HCT116 (cell line): ENCODE results near the gene CLDN1. TPM values are rescaled to one million over a fixed set of nuclear protein-coding genes. Genes with fewer than 3 reads are reported as not detected.

Experiments
- ATAC-seq: fragments of 200-7000 bp; cut with Tn5 transposase; 2 replicates; pipeline ENCODE4 v1.9.1; 2020; ENCODE audit warnings: mild to moderate bottlenecking, moderate library complexity
- BruUV-seq: library from RNA; stranded (reverse); fragments of 400-500 nt; replicated peaks from 2 replicates; lab custom pipeline; 2021; lab: Mats Ljungman, UMichigan
- CTCF ChIA-PET: fragments of 300-600 bp; sonication (Branson Sonifier 250); formaldehyde crosslinking; loops from one replicate; lab custom pipeline; 2021; ENCODE audit warnings: antibody characterized with exemption; lab: Charles Lee
- POLR2A ChIA-PET: fragments of 300-600, 350-600 bp; sonication (Branson Sonifier 250); formaldehyde crosslinking; loops from one replicate; lab custom pipeline; 2021; ENCODE audit warnings: antibody characterized with exemption; lab: Charles Lee
- RAD21 ChIA-PET, 2 experiments: fragments of 300-600 bp; sonication (Branson Sonifier 250); formaldehyde crosslinking; loops; one replicate each; lab custom pipeline; 2023; ENCODE audit warnings: low total read pairs in 2 of 2; ENCODE audit not compliant: uncharacterized antibody in 2 of 2, unreplicated experiment in 2 of 2, low non-redundant PET in 1 of 2; lab: Charles Lee
- DNase-seq: peaks from one replicate; pipeline ENCODE4 v3.0.0-alpha.2; 2010; ENCODE audit warnings: low read depth, low spot score
- H2AFZ ChIP-seq: fragments of 200-600 bp; shearing (Covaris generic), sonication (generic); 2 replicates; pipeline ENCODE4 v1.6.1; 2017; ENCODE audit warnings: low read depth, mixed run types, mixed read lengths, antibody characterized with exemption, low read length; ENCODE audit not compliant: poor library complexity, severe bottlenecking
- H3K27ac ChIP-seq: 2 replicates; pipeline ENCODE4 v1.5.1; 2012; ENCODE audit warnings: low read depth, low read length
- H3K27me3 ChIP-seq: fragments of 200-600 bp; sonication (generic); 2 replicates; pipeline ENCODE4 v1.6.1; 2016; ENCODE audit warnings: mixed run types, low read length, mixed read lengths; ENCODE audit not compliant: insufficient read depth
- H3K36me3 ChIP-seq, 2 experiments: fragments of 200-500 bp in 1 of 2; fragments of 200-600 bp in 1 of 2; sonication (Bioruptor generic) in 1 of 2; sonication (generic) in 1 of 2; 2 replicates each; pipeline versions ENCODE4 v1.5.1 to v1.6.1; 2014 to 2016; ENCODE audit warnings: low read length in 2 of 2, inconsistent platforms in 1 of 2, mixed read lengths in 1 of 2, mixed run types in 1 of 2; ENCODE audit not compliant: insufficient read depth in 2 of 2, control insufficient read depth in 1 of 2
- H3K4me1 ChIP-seq, 2 experiments: fragments of 200-600 bp in 1 of 2; sonication (generic) in 1 of 2; 2 replicates each; pipeline versions ENCODE4 v1.5.1 to v1.6.1; 2012 to 2017; ENCODE audit warnings: low read length in 2 of 2, inconsistent platforms in 1 of 2, mild to moderate bottlenecking in 1 of 2, mixed read lengths in 1 of 2, mixed run types in 1 of 2, moderate library complexity in 1 of 2; ENCODE audit not compliant: insufficient read depth in 2 of 2, control insufficient read depth in 1 of 2
- H3K4me2 ChIP-seq: fragments of 200-600 bp; sonication (generic); 2 replicates; pipeline ENCODE4 v1.6.1; 2017; ENCODE audit warnings: mixed run types, low read length, mixed read lengths
- H3K4me3 ChIP-seq, 2 experiments: fragments of 200-600 bp in 1 of 2; sonication (generic) in 1 of 2; replicated peaks in 1 of 2; 2 replicates each; pipeline ENCODE4 v1.5.1; 2011 to 2016; ENCODE audit warnings: low read length in 2 of 2, control low read depth in 1 of 2, low read depth in 1 of 2, mild to moderate bottlenecking in 1 of 2, mixed read lengths in 1 of 2, mixed run types in 1 of 2
- H3K79me2 ChIP-seq: fragments of 200-600 bp; sonication (generic); 2 replicates; pipeline ENCODE4 v1.6.1; 2017; ENCODE audit warnings: mild to moderate bottlenecking, mixed run types, low read length, moderate library complexity, mixed read lengths; ENCODE audit not compliant: insufficient read depth
- H3K9ac ChIP-seq: fragments of 200-600 bp; sonication (generic); 2 replicates; pipeline ENCODE4 v1.6.1; 2016; ENCODE audit warnings: low read length, mixed read lengths
- H3K9me2 ChIP-seq: fragments of 200-600 bp; sonication (generic), shearing (Covaris generic); 2 replicates; pipeline ENCODE4 v1.6.1; 2017; ENCODE audit warnings: mixed run types, mild to moderate bottlenecking, moderate library complexity; ENCODE audit not compliant: insufficient read depth
- H3K9me3 ChIP-seq, 2 experiments: fragments of 200-500 bp in 1 of 2; fragments of 200-600 bp in 1 of 2; sonication (Bioruptor generic) in 1 of 2; sonication (generic) in 1 of 2; 2 replicates each; pipeline ENCODE4 v1.6.1; 2014 to 2017; ENCODE audit warnings: low read length in 2 of 2, mixed read lengths in 2 of 2, inconsistent platforms in 1 of 2, low read depth in 1 of 2, mild to moderate bottlenecking in 1 of 2, mixed run types in 1 of 2, moderate library complexity in 1 of 2; ENCODE audit not compliant: control insufficient read depth in 1 of 2, insufficient read depth in 1 of 2
- H4K20me1 ChIP-seq: fragments of 200-600 bp; sonication (generic), shearing (Covaris generic); 2 replicates; pipeline ENCODE4 v1.6.1; 2017; ENCODE audit warnings: mixed run types, mild to moderate bottlenecking, moderate library complexity; ENCODE audit not compliant: insufficient read depth
- CEBPB ChIP-seq: IDR thresholded peaks from 2 replicates; pipeline ENCODE4 v1.6.1; 2012; ENCODE audit warnings: low read depth
- CTCF ChIP-seq, 3 experiments: fragments of 200-600 bp in 1 of 3; sonication (generic) in 1 of 3; IDR thresholded peaks in 2 of 3; conservative IDR thresholded peaks in 1 of 3; 2 replicates each; pipeline ENCODE4 v1.5.1; 2012 to 2017; ENCODE audit warnings: low read depth in 2 of 3, low read length in 2 of 3, antibody characterized with exemption in 1 of 3, borderline replicate concordance in 1 of 3, control low read depth in 1 of 3, mild to moderate bottlenecking in 1 of 3, mixed read lengths in 1 of 3, mixed run types in 1 of 3, moderate library complexity in 1 of 3; ENCODE audit not compliant: insufficient read depth in 1 of 3
- ELF1 ChIP-seq: IDR thresholded peaks from 2 replicates; pipeline ENCODE4 v1.6.1; 2012; ENCODE audit warnings: low read depth, borderline replicate concordance
- EZH2 ChIP-seq: fragments of 200-600 bp; sonication (generic); IDR thresholded peaks from 2 replicates; pipeline ENCODE4 v1.6.1; 2017; ENCODE audit warnings: antibody characterized with exemption, mixed run types
- MAX ChIP-seq: IDR thresholded peaks from 2 replicates; pipeline ENCODE4 v1.6.1; 2012
- POLR2AphosphoS5 ChIP-seq: IDR thresholded peaks from 2 replicates; pipeline ENCODE4 v1.6.1; 2011; ENCODE audit warnings: mild to moderate bottlenecking, low read depth, low read length, moderate library complexity
- RAD21 ChIP-seq: IDR thresholded peaks from 2 replicates; pipeline ENCODE4 v1.6.1; 2012; ENCODE audit warnings: low read depth, mild to moderate bottlenecking
- REST ChIP-seq: IDR thresholded peaks from 2 replicates; pipeline ENCODE4 v1.6.1; 2012; ENCODE audit warnings: low read depth
- SIN3A ChIP-seq: IDR thresholded peaks from 2 replicates; pipeline ENCODE4 v1.6.1; 2012; ENCODE audit warnings: low read depth
- TCF7L2 ChIP-seq: IDR thresholded peaks from 2 replicates; pipeline ENCODE4 v1.7.0; 2011; ENCODE audit warnings: borderline replicate concordance, inconsistent platforms; ENCODE audit not compliant: insufficient read depth, insufficient read length; ENCODE audit errors: extremely low read depth
- YY1 ChIP-seq: IDR thresholded peaks from 2 replicates; pipeline ENCODE4 v1.6.1; 2011; ENCODE audit warnings: low read length, low read depth, moderate library complexity, mild to moderate bottlenecking; ENCODE audit not compliant: insufficient replicate concordance; ENCODE audit errors: extremely low read depth
- ZBTB33 ChIP-seq: IDR thresholded peaks from 2 replicates; pipeline ENCODE4 v1.6.1; 2011; ENCODE audit warnings: mild to moderate bottlenecking, low read length, moderate library complexity; ENCODE audit not compliant: insufficient replicate concordance; ENCODE audit errors: extremely low read depth
- intact Hi-C: fragments of 100-400 bp; cut with micrococcal nuclease; formaldehyde crosslinking; loops from 2 replicates; pipeline ENCODE4 v1.10.0; 2022
- total RNA-seq: library from RNA; stranded (reverse); gene quantifications from one replicate; pipeline ENCODE4 v1.2.1, GENCODE V29; 2021; ENCODE audit not compliant: unreplicated experiment

CLDN1 gene
- total RNA-seq, 1 experiment from 2014 or later, result 0.20 TPM

GRCh38 chr3:190337301-190337700, 15.1 kb upstream of the CLDN1 start (continued):
- TF ChIP-seq ZBTB33 (no peak), EZH2 (no peak), REST (no peak), POLR2AphosphoS5 (no peak)

- H3K9me2 ChIP-seq, result no peaks in the 10 kb centered on the region
- no peaks in the 10 kb centered on the region for H3K79me2 ChIP-seq
- H3K27ac ChIP-seq, result no peak overlapping the region
- H3K27me3 ChIP-seq, result no peaks in the 10 kb centered on the region
- ChIA-PET RAD21 (no interaction called here), POLR2A (no interaction called here), CTCF (interaction anchor here (1.1 to 1.9 kb wide), 3 partner anchors 14 to 375 kb away, joined by 3 to 6 read pairs (median 3); partner anchors contain the start of gene CLDN1)
- DNase-seq (no peak), ATAC-seq (no peak)
- no peaks in the 10 kb centered on the region for H3K9me3 ChIP-seq
- H3K36me3 ChIP-seq, result no peaks in the 10 kb centered on the region
- intact Hi-C loops, result no loop called here
- no peak overlapping the region for H3K4me3 ChIP-seq
- TF ChIP-seq POLR2AphosphoS5 (no peak), YY1 (no peak), EZH2 (no peak), TCF7L2 (no peak), ZBTB33 (no peak), MAX (no peak), ELF1 (no peak), RAD21 (no peak), CTCF (IDR thresholded peaks at IDR 0.05 in 2 of 3, conservative IDR thresholded peaks at IDR 0.05 in 1 of 3; ENCODE audit: borderline replicate concordance in 1 of 3, insufficient read depth in 1 of 3, low read depth in 2 of 3, low read length in 2 of 3) (no peak), CEBPB (no peak), SIN3A (no peak)
- no TSS peak for BruUV-seq
- H2AFZ ChIP-seq, result no peak overlapping the region
- peaks cover 0 to 7% of the 10 kb centered on the region in 2 experiments; a peak in 2 of 4 replicates for H3K4me1 ChIP-seq
- H3K4me2 ChIP-seq, result no peak overlapping the region
- H4K20me1 ChIP-seq, result no peaks in the 10 kb centered on the region
- no peak overlapping the region for H3K9ac ChIP-seq
Measured at GRCh38 chr3:190336516-190337189, 14.4 kb upstream of the CLDN1 start.
